Measurements from ENCODE around the gene GMCL2.

Gene GMCL2

GRCh38 chr5:178143246-178143645, 43.9 kb downstream of the GMCL2 start:
- DNase-seq (ENCODE audit: low read depth), result no peak

- no peak for DNase-seq (ENCODE audit: low read depth)
Observed at GRCh38 chr5:178142642-178143041, 44.5 kb downstream of the GMCL2 start.

GRCh38 chr5:178141550-178141949, 45.6 kb downstream of the GMCL2 start:
- DNase-seq (ENCODE audit: low read depth), result no peak

- no peak for DNase-seq (ENCODE audit: low read depth)
Observed at GRCh38 chr5:178137991-178138390, 49.2 kb downstream of the GMCL2 start.

- DNase-seq (ENCODE audit: low read depth), result no peak
Observed at GRCh38 chr5:178136990-178137389, 50.2 kb downstream of the GMCL2 start.

Data from activated T-cell treated with anti-CD3 and anti-CD28 coated beads for 1 hour (primary cell).